ENCODE measurements around the gene WDR77. TPM values are rescaled to one million over a fixed set of nuclear protein-coding genes. Genes with fewer than 3 reads are reported as not detected.

WDR77 gene
- total RNA-seq, 1 donor from 2014 or later, result 25.6 TPM

Other genes with a start within 250 kb of the WDR77 start
- gene DENND2D, start 248.6 kb downstream of the WDR77 start, total RNA-seq, result 42.8 TPM
- gene CHI3L2, start 221.5 kb downstream of the WDR77 start, total RNA-seq, result 2.8 TPM
- gene CHIA, start 158.4 kb downstream of the WDR77 start, total RNA-seq, result 0.23 TPM
- 1.2 TPM for gene OVGP1, start 21.5 kb downstream of the WDR77 start, total RNA-seq
- gene ATP5PB, start 208 bp upstream of the WDR77 start, total RNA-seq, result 192 TPM
- gene C1orf162, start 24.7 kb upstream of the WDR77 start, total RNA-seq, result 17.2 TPM
- gene ADORA3, start 54.4 kb upstream of the WDR77 start, total RNA-seq, result 15.8 TPM
- gene TMIGD3, start 54.4 kb upstream of the WDR77 start, total RNA-seq, result 8.4 TPM
- gene RAP1A, start 170.5 kb upstream of the WDR77 start, total RNA-seq, result 93.0 TPM

All from mucosa of gallbladder (tissue), 1 donor.